ENCODE measurements around the gene LRRC7.

- TF ChIP-seq CTCF (conservative IDR thresholded peaks at IDR 0.05) (no peak), ZFX (IDR thresholded peaks at IDR 0.05) (no peak)
These were observed 572.6 kb downstream of the LRRC7 start for GRCh38 chr1:70140343-70140742.

Measured in C4-2B (cell line).